Stimulated activated CD4-positive, alpha-beta T cell treated with anti-CD3 and anti-CD28 coated beads, Interleukin-15, amount 100 ng/mL, for 24 hours (primary cell): ENCODE results near the gene ARHGEF39.
A peak's percentile ranks its signal among the peaks of the same experiment; 100 is the strongest.
"Not testable (repeated sequence)": the region's sequence is repeated elsewhere in the genome, so short reads cannot be mapped to it uniquely, and the experiment has no call there.

ENCODE experiments used
- DNase-seq: peaks from one replicate; pipeline ENCODE4 v3.0.0-alpha.2; 2020

Gene ARHGEF39

GRCh38 chr9:35616681-35617459 is 48.1 kb downstream of the ARHGEF39 start:
- DNase-seq = peak; percentile 80

GRCh38 chr9:35615981-35616680 is 48.9 kb downstream of the ARHGEF39 start:
- DNase-seq = no peak

- DNase-seq = no peak
Measured at GRCh38 chr9:35612843-35613242, 52.2 kb downstream of the ARHGEF39 start.

GRCh38 chr9:35612066-35612465 is 52.9 kb downstream of the ARHGEF39 start:
- DNase-seq = not testable (repeated sequence)

GRCh38 chr9:35611230-35611797 is 53.7 kb downstream of the ARHGEF39 start:
- DNase-seq = peak; percentile 72

- DNase-seq = no peak
Measured at GRCh38 chr9:35609820-35610163, 55.2 kb downstream of the ARHGEF39 start.
